Measurements from ENCODE around the gene ASCC1.

DNA sequence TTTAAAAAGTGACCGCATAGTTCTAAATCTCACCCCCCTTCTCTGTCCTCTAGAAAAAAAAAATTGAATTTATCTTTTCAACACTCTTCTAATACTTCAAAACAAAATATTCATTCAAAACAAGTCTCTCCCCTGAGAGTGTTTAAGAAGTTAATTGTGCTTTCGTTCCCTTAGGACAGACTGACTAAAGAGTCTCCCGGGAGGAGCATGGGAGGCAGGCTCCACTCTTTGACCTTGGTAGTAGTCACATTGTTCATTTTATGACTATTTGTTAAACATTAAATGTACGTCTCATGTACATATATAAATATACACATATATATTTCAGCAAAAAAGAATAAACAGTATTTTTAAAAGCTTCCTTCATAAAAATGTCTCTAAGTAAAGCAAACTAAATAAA, 92.5 kb downstream of the ASCC1 start:
- no peak for TF ChIP-seq POLR2A (IDR thresholded peaks at IDR 0.05)
- TF ChIP-seq, protein P1, sequence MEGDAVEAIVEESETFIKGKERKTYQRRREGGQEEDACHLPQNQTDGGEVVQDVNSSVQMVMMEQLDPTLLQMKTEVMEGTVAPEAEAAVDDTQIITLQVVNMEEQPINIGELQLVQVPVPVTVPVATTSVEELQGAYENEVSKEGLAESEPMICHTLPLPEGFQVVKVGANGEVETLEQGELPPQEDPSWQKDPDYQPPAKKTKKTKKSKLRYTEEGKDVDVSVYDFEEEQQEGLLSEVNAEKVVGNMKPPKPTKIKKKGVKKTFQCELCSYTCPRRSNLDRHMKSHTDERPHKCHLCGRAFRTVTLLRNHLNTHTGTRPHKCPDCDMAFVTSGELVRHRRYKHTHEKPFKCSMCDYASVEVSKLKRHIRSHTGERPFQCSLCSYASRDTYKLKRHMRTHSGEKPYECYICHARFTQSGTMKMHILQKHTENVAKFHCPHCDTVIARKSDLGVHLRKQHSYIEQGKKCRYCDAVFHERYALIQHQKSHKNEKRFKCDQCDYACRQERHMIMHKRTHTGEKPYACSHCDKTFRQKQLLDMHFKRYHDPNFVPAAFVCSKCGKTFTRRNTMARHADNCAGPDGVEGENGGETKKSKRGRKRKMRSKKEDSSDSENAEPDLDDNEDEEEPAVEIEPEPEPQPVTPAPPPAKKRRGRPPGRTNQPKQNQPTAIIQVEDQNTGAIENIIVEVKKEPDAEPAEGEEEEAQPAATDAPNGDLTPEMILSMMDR (IDR thresholded peaks at IDR 0.05), result no peak
